ENCODE results near the gene CD34.
"Not testable (repeated sequence)": the region's sequence is repeated elsewhere in the genome, so short reads cannot be mapped to it uniquely, and the experiment has no call there.

The CD34 gene, protein sequence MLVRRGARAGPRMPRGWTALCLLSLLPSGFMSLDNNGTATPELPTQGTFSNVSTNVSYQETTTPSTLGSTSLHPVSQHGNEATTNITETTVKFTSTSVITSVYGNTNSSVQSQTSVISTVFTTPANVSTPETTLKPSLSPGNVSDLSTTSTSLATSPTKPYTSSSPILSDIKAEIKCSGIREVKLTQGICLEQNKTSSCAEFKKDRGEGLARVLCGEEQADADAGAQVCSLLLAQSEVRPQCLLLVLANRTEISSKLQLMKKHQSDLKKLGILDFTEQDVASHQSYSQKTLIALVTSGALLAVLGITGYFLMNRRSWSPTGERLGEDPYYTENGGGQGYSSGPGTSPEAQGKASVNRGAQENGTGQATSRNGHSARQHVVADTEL

GRCh38 chr1:207910591-207911354 is at the start of gene CD34:
Gene CD34 (minus strand): TSS chr1:207911125. CDS start chr1:207911080, 45 bp downstream.
- in situ Hi-C loops (cut with MboI; ENCODE audit: low sequenced_read_pairs): no loop called here

DNA sequence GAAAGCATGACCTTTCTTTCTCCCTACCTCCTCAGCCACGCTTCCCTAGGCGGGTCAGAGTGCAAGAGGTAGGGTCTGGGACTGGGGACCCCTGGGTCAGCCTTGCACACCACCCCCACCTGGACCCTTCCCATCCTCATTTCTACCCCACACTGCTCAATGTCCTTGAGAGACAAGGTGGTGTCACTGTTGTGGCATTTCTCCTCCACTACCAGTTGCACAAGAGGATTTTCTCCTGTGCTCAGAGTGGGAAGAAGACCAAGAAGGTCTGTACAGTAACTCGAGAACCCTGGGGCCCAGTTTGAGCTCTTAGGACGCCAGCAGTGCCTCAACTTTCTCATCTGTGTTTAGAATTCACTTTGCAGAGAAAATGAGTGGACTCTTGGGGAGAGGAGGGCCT is 49.4 kb upstream of the CD34 start:
- in situ Hi-C loops (cut with MboI; ENCODE audit: low sequenced_read_pairs): no loop called here

- in situ Hi-C loops (cut with MboI; ENCODE audit: low sequenced_read_pairs): loop anchor here (5.0 kb wide), 1 partner anchor 63 kb away; no protein-coding TSS in a partner anchor
Observed at GRCh38 chr1:207959910-207960309, 49.0 kb upstream of the CD34 start.

DNA sequence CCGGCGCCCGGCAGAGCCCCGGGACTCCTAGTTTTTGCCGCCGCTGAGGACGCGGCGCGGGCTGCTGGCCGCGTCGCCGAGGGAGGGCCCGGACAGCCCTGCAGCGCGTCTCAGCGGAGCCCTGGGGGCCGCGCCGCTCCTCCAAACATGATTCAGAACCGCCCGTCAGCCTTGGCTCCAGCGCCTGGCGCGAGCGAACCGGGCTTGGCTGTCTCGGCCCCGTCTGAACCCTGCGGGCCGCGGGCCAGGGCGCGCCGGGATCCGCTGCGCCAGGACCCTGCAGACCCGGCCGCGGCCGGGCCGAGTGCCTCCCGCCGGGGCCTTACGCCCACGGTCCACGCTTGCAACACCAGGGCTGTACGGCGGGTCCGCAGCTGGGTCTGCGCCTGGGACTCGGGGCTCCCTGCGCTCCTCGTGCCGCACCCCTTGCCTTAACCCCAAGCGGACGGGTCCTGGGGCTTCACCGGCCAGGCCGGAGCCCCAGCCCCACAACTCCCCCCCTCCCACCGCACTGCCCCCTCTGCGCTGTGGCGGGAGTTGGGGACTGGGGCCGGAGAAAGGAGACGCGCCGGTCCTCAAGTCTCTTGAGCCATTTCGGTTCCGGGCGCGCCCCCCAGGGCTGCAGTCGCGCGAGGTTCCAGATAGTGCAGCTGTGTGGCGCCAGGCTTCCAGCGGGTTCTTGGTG is 48.4 kb upstream of the CD34 start:
- in situ Hi-C loops (cut with MboI; ENCODE audit: low sequenced_read_pairs): loop anchor here (5.0 kb wide), 1 partner anchor 62 kb away; no protein-coding TSS in a partner anchor

DNA sequence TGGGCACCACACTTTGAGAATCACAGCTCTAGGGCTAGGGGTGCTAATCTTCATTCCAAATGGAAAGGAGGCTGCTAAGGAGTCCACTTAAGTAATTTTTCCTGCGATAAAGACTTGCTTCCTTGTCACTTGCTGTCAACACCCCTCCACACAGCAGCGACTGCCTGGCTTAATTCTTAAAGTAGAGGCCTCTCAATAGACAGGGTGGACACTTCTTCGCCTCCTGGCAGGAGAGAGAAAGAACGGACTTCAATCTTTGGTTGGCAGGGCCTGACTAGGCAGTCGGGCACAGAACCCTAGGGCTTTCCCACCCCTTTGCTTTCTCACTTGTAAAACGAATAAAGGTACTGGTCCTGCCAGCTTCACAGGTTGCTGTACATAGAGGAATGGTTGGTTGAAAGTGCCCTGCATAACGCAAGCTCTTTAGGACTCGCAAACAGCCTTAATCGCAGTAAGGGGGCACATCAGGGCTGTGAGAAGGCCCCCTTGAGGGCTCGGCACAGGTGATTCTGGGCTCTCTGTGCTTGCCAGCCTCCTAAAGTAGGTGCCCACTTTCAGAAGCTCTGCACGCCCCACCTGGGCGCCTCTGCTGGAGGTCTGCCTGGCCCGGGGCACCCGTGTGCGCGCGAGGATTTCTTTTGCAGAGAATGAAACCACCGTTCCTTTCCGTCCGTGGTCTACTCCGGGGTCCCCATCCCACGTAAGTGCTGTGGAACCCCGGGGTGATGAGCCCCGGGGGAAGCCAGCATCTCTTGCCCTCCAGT is 47.6 kb upstream of the CD34 start:
- in situ Hi-C loops (cut with MboI; ENCODE audit: low sequenced_read_pairs): loop anchor here (5.0 kb wide), 1 partner anchor 61 kb away; no protein-coding TSS in a partner anchor

- in situ Hi-C loops (cut with MboI; ENCODE audit: low sequenced_read_pairs): loop anchor here (5.0 kb wide), 1 partner anchor 60 kb away; no protein-coding TSS in a partner anchor
Observed at GRCh38 chr1:207956986-207957385, 46.1 kb upstream of the CD34 start.

DNA sequence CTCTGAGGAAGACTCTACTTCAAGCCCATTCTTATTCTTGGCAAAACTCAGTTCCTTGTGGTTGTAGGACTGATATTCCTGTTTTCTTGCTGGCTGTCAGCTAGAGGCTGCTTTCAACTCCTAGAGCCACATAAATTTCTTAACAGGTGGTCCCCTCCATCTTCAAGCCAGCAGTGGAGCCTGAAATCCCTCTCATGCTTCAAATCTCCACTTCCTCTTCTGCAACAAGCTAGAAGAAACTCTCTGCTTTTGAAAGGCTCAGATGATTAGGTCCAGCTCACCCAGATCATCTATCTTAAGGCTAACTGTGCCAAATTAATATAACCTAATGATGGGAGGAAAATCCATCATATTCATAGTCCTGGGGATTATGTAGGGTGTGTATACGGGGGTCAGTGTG is 43.2 kb upstream of the CD34 start:
- in situ Hi-C loops (cut with MboI; ENCODE audit: low sequenced_read_pairs): no loop called here

DNA sequence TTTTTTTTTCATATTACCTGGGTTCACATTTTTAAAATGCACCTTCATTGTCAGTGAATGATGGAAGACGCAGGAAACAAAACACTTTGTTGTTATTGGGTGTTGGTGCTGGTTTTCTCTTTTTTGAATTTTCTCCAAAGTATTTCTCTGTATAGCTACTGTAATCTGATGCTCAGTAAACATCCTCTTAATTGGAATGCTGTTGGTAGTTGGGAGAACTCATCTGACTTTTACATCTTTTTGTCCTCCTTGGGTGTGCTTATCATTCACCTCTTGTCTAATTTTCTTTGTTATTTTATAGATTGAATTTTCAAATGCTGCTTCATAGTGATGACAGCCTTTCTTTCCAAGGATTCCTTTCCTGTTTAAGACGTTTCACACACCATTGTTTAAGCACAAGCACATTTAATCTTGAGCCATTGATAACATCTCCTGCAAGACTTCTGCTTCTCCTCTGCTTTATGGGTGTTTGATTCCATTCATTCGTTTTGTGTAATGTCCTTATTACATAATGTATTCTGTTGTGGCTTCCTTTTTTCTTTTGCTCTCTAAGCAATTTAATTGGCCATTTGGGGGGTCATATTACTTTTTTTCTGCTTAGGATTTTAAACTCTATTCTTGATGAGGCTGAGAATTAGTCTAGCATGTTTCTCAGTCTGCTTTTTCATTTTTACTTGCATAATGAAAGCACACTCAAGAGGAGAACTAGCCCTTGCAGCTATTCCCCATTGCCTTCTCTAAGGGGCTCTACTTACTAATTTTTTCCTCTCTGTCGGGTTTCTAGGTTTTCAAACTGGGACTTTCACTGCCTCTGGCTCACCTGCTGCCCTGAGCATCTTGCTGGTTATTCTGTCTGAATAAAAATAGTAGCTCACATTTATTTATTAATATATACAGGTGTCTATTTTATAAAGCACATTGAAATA is 42.0 kb upstream of the CD34 start:
- in situ Hi-C loops (cut with MboI; ENCODE audit: low sequenced_read_pairs): no loop called here

GRCh38 chr1:207951652-207952051 is 40.7 kb upstream of the CD34 start:
- in situ Hi-C loops (cut with MboI; ENCODE audit: low sequenced_read_pairs): no loop called here

DNA sequence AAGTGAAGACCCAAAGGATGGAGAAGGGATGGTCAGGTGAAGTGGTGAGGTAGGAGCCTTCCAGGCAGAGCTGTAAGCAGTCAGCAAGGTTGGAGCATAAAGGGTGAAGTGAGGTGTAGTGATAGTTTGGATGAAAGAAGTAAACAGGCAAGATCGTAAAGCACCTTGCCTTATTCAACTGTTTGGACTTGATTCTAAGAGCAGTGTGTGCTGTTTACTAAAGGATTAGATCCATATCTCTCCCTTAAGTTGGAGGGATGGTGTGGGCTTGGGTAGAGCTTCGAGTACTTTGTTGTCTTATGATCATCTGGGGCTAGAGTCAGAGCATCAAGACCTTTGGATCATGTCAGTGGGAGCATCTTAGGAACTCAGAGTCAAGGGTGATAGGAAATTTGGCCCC is 39.8 kb upstream of the CD34 start:
- in situ Hi-C loops (cut with MboI; ENCODE audit: low sequenced_read_pairs): no loop called here

DNA sequence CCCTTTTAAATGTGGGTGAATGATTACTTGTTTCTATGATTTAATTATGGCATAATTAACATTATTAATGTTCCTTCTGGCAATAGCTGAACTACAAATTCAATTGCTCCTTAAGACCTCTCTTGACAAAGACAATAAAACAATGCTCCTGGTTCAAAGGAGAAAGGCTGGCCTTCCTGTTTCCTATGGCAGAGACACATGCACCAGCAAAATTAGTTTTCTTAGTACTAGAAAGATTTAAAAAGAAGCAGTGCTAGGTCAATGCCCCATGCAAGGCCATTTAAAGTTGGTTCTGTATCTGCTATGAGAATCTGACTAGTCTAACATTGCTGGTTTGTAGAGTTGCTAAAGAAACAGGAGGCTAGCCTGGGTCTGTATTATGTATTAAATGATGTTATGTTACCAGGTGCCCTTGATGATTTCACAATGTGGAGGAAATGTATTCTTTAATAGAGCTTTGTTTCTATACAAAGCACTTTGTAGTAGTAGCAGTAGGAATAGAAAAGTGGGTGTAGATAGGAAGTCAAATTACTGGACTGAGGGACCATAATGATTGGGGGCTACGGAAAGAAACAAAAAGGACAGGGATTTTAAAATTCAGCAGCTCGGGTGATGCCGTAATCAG is 38.8 kb upstream of the CD34 start:
- in situ Hi-C loops (cut with MboI; ENCODE audit: low sequenced_read_pairs): no loop called here

DNA sequence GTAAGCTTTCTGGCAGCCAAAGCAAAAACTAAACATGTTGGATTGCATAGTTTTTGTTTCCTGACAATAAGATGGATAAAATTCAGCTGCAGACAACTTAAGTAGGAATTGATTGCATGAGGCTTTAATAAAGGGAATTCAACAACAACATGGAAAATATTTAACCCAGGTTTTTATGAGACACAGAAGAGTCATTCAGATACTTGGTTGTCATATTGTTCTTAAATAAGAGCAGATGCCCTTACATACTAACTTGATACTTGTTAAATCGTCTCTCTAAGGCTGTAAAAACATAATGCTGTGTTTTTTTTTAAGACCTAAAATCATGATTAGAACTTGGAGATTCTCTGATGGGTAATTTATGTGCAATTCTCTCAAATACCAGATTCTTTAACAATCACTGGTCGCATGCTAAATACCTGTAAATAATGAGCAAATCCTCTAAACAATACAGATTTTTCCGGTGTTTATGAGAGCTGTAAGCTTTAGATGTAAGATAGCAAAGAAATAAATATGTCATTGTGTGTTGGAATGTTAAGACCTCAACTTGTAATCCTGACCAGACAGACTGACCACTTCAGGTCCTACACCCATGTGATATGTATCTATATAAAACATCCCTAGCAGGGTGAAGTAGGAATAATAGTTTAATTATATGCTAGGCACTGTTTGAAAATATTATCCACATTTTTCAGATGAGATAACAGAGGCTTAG is 37.8 kb upstream of the CD34 start:
- in situ Hi-C loops (cut with MboI; ENCODE audit: low sequenced_read_pairs): no loop called here

DNA sequence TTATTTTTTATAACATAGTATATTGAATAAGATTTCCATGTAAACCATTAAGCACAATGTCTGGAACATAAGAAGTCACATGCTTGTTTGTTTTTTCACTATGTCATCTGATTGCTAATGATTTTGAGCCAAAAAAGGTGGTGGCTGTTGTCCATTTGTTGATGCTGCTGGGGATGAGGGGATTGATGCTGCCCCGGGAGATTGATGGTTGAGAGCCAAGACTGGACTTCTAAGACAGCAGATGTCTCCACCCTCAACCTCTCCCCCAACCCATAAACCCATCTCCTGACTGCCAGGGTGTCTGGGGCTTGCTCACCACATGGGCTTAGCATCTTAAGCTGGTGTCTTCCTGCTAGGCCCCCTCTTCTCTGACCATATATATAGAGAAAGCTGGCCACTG is 35.8 kb upstream of the CD34 start:
- in situ Hi-C loops (cut with MboI; ENCODE audit: low sequenced_read_pairs): no loop called here

- in situ Hi-C loops (cut with MboI; ENCODE audit: low sequenced_read_pairs): no loop called here
Observed at GRCh38 chr1:207944571-207944970, 33.6 kb upstream of the CD34 start.

DNA sequence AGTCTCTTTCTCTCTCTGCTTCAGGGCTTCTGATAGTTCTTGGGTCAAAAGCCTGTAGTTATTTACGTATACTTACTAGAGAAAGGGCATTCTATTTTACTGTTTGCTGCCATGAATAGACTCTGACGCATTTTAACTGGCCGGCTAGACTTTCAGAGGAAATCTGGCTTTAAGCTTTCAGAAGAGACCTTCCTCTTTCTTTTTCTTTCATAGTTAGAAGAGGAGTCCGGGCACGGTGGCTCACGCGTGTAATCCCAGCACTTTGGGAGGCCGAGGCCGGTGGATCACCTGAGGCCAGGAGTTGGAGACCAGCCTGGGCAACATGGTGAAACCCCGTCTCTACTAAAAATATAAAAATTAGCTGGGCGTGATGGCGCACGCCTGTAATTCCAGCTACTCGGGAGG is 31.4 kb upstream of the CD34 start:
- in situ Hi-C loops (cut with MboI; ENCODE audit: low sequenced_read_pairs): not testable (repeated sequence)

- in situ Hi-C loops (cut with MboI; ENCODE audit: low sequenced_read_pairs): no loop called here
Observed at GRCh38 chr1:207941665-207942064, 30.7 kb upstream of the CD34 start.

DNA sequence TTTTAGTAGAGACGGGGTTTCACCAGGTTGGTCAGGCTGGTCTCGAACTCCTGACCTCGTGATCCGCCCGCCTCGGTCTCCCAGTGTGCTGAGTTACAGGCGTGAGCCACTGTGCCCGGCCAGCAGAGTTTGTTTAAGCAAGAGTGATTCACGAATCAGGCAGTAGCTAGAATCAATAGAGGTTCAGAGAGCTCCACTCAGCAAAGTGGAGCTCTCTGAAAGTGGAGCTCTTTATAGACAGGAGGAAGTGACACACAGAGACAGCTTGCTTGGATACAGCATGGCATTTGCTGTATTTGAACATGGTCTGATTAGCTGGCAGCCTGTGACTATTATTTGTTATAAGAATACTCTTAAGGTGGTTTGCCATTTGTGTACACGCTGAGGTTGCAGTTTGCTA is 27.1 kb upstream of the CD34 start:
- in situ Hi-C loops (cut with MboI; ENCODE audit: low sequenced_read_pairs): no loop called here

GRCh38 chr1:207937204-207937603 is 26.3 kb upstream of the CD34 start:
- in situ Hi-C loops (cut with MboI; ENCODE audit: low sequenced_read_pairs): no loop called here
